HG03460 (cell line): Measurements from ENCODE around the gene RCN2.
A peak's percentile ranks its signal among the peaks of the same experiment; 100 is the strongest.

ENCODE experiments used
- ATAC-seq: cut with Tn5 transposase; IDR thresholded peaks from one replicate; pipeline ENCODE4 v1.9.1; 2021; ENCODE audit not compliant: unreplicated experiment

RCN2 gene

GRCh38 chr15:76973906-76974305 is 42.4 kb downstream of the RCN2 start:
- no peak for ATAC-seq

- ATAC-seq = no peak
Observed at GRCh38 chr15:76974456-76975036, 43.0 kb downstream of the RCN2 start.

GRCh38 chr15:76976141-76976540 is 44.6 kb downstream of the RCN2 start:
- ATAC-seq = no peak

- ATAC-seq = no peak
Observed at GRCh38 chr15:76976572-76977270, 45.2 kb downstream of the RCN2 start.

- no peak for ATAC-seq
Observed at GRCh38 chr15:76978522-76979330, 47.2 kb downstream of the RCN2 start.

- ATAC-seq = no peak
Observed at GRCh38 chr15:76979331-76979925, 47.9 kb downstream of the RCN2 start.

GRCh38 chr15:76979996-76980520 is 48.5 kb downstream of the RCN2 start:
- ATAC-seq = no peak

GRCh38 chr15:76982356-76982755 is 50.8 kb downstream of the RCN2 start:
- no peak for ATAC-seq

- ATAC-seq = no peak
Observed at GRCh38 chr15:76982756-76983155, 51.2 kb downstream of the RCN2 start.

- ATAC-seq = no peak
Observed at GRCh38 chr15:76983590-76984375, 52.2 kb downstream of the RCN2 start.

- no peak for ATAC-seq
Observed at GRCh38 chr15:76986743-76987142, 55.2 kb downstream of the RCN2 start.

- ATAC-seq = no peak
Observed at GRCh38 chr15:76987276-76987675, 55.7 kb downstream of the RCN2 start.

- peak; percentile 80 for ATAC-seq
Observed at GRCh38 chr15:76987896-76988860, 56.6 kb downstream of the RCN2 start.

GRCh38 chr15:76988867-76989780 is 57.6 kb downstream of the RCN2 start:
- ATAC-seq = no peak

GRCh38 chr15:76991048-76991447 is 59.5 kb downstream of the RCN2 start:
- no peak for ATAC-seq

GRCh38 chr15:76991741-76992645 is 60.4 kb downstream of the RCN2 start:
- ATAC-seq = no peak

GRCh38 chr15:76993114-76993725 is 61.7 kb downstream of the RCN2 start:
- no peak for ATAC-seq
